Fibroblast of pulmonary artery (primary cell): Measurements from ENCODE around the gene CCL20.
"Not testable (repeated sequence)": the region's sequence is repeated elsewhere in the genome, so short reads cannot be mapped to it uniquely, and the experiment has no call there.

Experiments
- DNase-seq: peaks from one replicate; pipeline ENCODE4 v3.0.0-alpha.2; 2010; ENCODE audit warnings: low read depth
- H3K4me3 ChIP-seq: replicated peaks from 2 replicates; pipeline ENCODE4 v1.5.1; 2011; ENCODE audit warnings: low read depth, mild to moderate bottlenecking, control low read depth, low read length, moderate library complexity
- CTCF ChIP-seq: IDR thresholded peaks from 2 replicates; pipeline ENCODE4 v1.5.1; 2011; ENCODE audit warnings: mild to moderate bottlenecking, control low read depth, low read length, inconsistent platforms; ENCODE audit errors: missing control alignments

CCL20 gene

GRCh38 chr2:227785293-227785692 is 28.3 kb upstream of the CCL20 start:
- no peak for DNase-seq
- TF ChIP-seq CTCF = no peak
- no peak overlapping the region for H3K4me3 ChIP-seq

- TF ChIP-seq CTCF = no peak
- DNase-seq = peak; percentile 78
- no peak overlapping the region for H3K4me3 ChIP-seq
These were observed 25.1 kb upstream of the CCL20 start for GRCh38 chr2:227788561-227789018.

- H3K4me3 ChIP-seq = no peak overlapping the region
- TF ChIP-seq CTCF = no peak
- no peak for DNase-seq
These were observed 23.8 kb upstream of the CCL20 start for GRCh38 chr2:227789803-227790202.

- DNase-seq = no peak
- no peak for TF ChIP-seq CTCF
- no peak overlapping the region for H3K4me3 ChIP-seq
These were observed 20.4 kb upstream of the CCL20 start for GRCh38 chr2:227793148-227793712.

- TF ChIP-seq CTCF = no peak
- no peak overlapping the region for H3K4me3 ChIP-seq
- no peak for DNase-seq
These were observed 17.5 kb upstream of the CCL20 start for GRCh38 chr2:227796045-227796711.

GRCh38 chr2:227796768-227797167 is 16.9 kb upstream of the CCL20 start:
- not testable (repeated sequence) for DNase-seq, H3K4me3 ChIP-seq

GRCh38 chr2:227799202-227799601 is 14.4 kb upstream of the CCL20 start:
- H3K4me3 ChIP-seq = no peak overlapping the region
- DNase-seq = no peak
- no peak for TF ChIP-seq CTCF
